ENCODE results near the gene MRGPRG.
"Not testable (repeated sequence)": the region's sequence is repeated elsewhere in the genome, so short reads cannot be mapped to it uniquely, and the experiment has no call there.

Gene MRGPRG

DNA sequence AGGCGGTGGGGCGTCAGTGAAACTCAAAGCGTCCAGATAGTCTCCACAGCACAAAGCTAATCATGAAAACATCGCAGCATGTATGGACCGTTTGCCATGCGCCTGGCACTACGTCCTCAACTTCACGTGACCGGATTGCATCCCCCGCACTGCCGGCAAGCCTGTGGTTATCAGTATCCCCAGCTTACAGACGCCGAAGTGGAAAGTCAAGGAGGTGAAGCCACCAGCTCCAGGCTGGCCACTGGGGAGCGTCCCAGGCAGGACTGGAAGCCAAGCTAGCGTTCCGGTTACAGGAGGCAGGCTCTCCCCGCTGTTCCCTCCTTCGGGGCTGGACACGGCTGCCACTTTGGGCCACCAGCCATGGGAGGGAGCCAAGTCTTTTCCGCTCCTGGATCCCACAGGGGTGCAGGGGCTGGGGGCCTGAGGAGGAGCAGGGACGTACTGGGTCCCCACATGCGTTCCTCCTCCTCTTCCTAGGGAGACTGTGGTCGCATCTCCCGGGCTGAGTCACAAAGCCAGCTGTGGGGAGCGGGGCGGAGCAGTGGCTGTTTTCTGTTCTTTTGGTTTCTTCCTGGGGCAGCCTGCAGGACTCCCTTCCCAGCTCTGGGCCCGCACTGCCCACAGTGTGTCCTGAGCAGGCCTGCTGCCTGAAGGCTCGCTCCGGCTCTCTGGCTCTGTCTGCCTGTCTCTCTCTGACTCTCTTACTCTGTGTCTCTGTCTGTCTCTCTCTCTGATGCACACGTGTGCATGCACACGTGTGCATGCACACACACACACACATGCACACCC lies 49.2 kb downstream of the MRGPRG start:
- no peaks in the 10 kb centered on the region for H3K9me3 Mint-ChIP-seq
- ATAC-seq (peak; percentile 42), DNase-seq (peak; percentile 45)
- H3K4me3 Mint-ChIP-seq, result peak overlapping the region; percentile 69
- peaks cover 23% of the 10 kb centered on the region for H3K4me1 Mint-ChIP-seq
- H3K27ac Mint-ChIP-seq, result peak overlapping the region; percentile 50
- peaks cover 23% of the 10 kb centered on the region for H3K27me3 Mint-ChIP-seq
- no peaks in the 10 kb centered on the region for H3K36me3 Mint-ChIP-seq (ENCODE audit: low read depth)

DNA sequence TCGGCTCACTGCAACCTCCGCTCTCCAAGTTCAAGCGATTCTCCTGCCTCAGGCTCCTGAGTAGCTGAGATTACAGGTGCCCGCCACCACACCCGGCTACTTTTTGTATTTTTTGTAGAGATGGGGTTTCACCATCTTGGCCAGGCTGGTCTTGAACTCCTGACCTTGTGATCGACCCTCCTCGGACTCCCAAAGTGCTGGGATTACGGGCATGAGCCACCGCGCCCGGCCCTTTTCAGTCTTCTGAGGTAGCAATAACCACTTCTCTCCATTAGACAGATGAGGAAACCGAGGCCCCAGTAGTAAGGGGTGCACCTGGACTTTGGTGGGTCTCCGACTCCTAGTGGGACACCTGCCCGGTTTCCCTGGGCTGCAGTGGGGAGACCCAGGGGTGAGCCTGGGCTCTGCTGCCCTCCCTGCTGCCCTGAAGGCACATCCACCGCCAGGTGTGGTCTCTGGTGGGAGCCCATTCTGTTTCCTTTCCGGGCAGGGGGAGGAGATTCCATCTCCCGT lies 49.8 kb downstream of the MRGPRG start:
- peaks cover 26% of the 10 kb centered on the region for H3K4me1 Mint-ChIP-seq
- not testable (repeated sequence) for ATAC-seq; DNase-seq; H3K36me3 Mint-ChIP-seq (ENCODE audit: low read depth); H3K9me3 Mint-ChIP-seq; H3K27ac Mint-ChIP-seq
- H3K27me3 Mint-ChIP-seq, result peaks cover 25% of the 10 kb centered on the region
- peak overlapping the region; percentile 69 for H3K4me3 Mint-ChIP-seq
